GM18505 (cell line): Measurements from ENCODE around the gene LY6G5B.
"Not testable (repeated sequence)": the region's sequence is repeated elsewhere in the genome, so short reads cannot be mapped to it uniquely, and the experiment has no call there.

ENCODE experiments used
- ATAC-seq: cut with Tn5 transposase; IDR thresholded peaks from one replicate; pipeline ENCODE4 v1.9.1; 2021; ENCODE audit not compliant: unreplicated experiment
- POLR2A ChIP-seq: IDR thresholded peaks from 4 replicates; pipeline ENCODE4 v1.6.1; 2011; ENCODE audit warnings: borderline replicate concordance; ENCODE audit not compliant: insufficient read depth, insufficient read length; ENCODE audit errors: extremely low read depth

Gene LY6G5B

GRCh38 chr6:31692886-31693285, 23.1 kb downstream of the LY6G5B start:
- ATAC-seq: no peak
- TF ChIP-seq POLR2A: no peak

- ATAC-seq: no peak
- TF ChIP-seq POLR2A: no peak
Observed at GRCh38 chr6:31693535-31693934, 23.8 kb downstream of the LY6G5B start.

- TF ChIP-seq POLR2A: no peak
- ATAC-seq: no peak
Observed at GRCh38 chr6:31697555-31697954, 27.8 kb downstream of the LY6G5B start.

GRCh38 chr6:31700740-31701401, 31.1 kb downstream of the LY6G5B start:
- ATAC-seq: no peak
- TF ChIP-seq POLR2A: no peak

GRCh38 chr6:31701666-31702404, 32.1 kb downstream of the LY6G5B start:
- ATAC-seq: no peak
- TF ChIP-seq POLR2A: no peak

GRCh38 chr6:31702405-31702818, 32.6 kb downstream of the LY6G5B start:
- TF ChIP-seq POLR2A: no peak
- no peak for ATAC-seq

- TF ChIP-seq POLR2A: peak; percentile 95
Observed at GRCh38 chr6:31702819-31703716, 33.3 kb downstream of the LY6G5B start, which contains the start of gene ABHD16A. Gene ABHD16A (minus strand): TSS chr6:31703324. CDS start chr6:31703281, 43 bp downstream.

GRCh38 chr6:31705931-31706330, 36.2 kb downstream of the LY6G5B start:
- TF ChIP-seq POLR2A: no peak

More at GRCh38 chr6:31702819-31703716, 33.3 kb downstream of the LY6G5B start, which contains the start of gene ABHD16A:
- peak; percentile 84 for ATAC-seq

GRCh38 chr6:31706599-31706998, 36.8 kb downstream of the LY6G5B start, which contains the start of gene LY6G6F:
Gene LY6G6F (plus strand): TSS chr6:31706866. CDS start chr6:31706907, 41 bp downstream.
- TF ChIP-seq POLR2A: no peak
- ATAC-seq: no peak

More at GRCh38 chr6:31705931-31706330, 36.2 kb downstream of the LY6G5B start:
- ATAC-seq: no peak

- TF ChIP-seq POLR2A: no peak
- ATAC-seq: no peak
Observed at GRCh38 chr6:31707701-31708100, 37.9 kb downstream of the LY6G5B start.

GRCh38 chr6:31708224-31708623, 38.4 kb downstream of the LY6G5B start:
- no peak for ATAC-seq

GRCh38 chr6:31709157-31709556, 39.4 kb downstream of the LY6G5B start:
- not testable (repeated sequence) for ATAC-seq

More at GRCh38 chr6:31708224-31708623, 38.4 kb downstream of the LY6G5B start:
- no peak for TF ChIP-seq POLR2A

- no peak for TF ChIP-seq POLR2A
- ATAC-seq: no peak
Observed at GRCh38 chr6:31710523-31711219, 40.9 kb downstream of the LY6G5B start.

GRCh38 chr6:31711233-31711632, 41.5 kb downstream of the LY6G5B start:
- ATAC-seq: no peak
- TF ChIP-seq POLR2A: no peak
